CD4-positive, alpha-beta T cell treated with Interferon alpha-2 for 1 hour (primary cell): ENCODE measurements around the gene DENND1C.
A peak's percentile ranks its signal among the peaks of the same experiment; 100 is the strongest.
"Not testable (repeated sequence)": the region's sequence is repeated elsewhere in the genome, so short reads cannot be mapped to it uniquely, and the experiment has no call there.

Experiments used
- DNase-seq, 2 donors: peaks; one replicate each; pipeline ENCODE4 v3.0.0-alpha.2; 2020 to 2022

The DENND1C gene

GRCh38 chr19:6451583-6452222 lies 29.9 kb downstream of the DENND1C start:
- DNase-seq: no peak

GRCh38 chr19:6450166-6450565 lies 31.4 kb downstream of the DENND1C start:
- no peak for DNase-seq

GRCh38 chr19:6448045-6448444 lies 33.5 kb downstream of the DENND1C start:
- no peak for DNase-seq

- no peak for DNase-seq
These were observed 35.1 kb downstream of the DENND1C start for GRCh38 chr19:6446452-6446851.

- DNase-seq: no peak
These were observed 37.6 kb downstream of the DENND1C start for GRCh38 chr19:6443986-6444385.

- no peak for DNase-seq
These were observed 39.4 kb downstream of the DENND1C start for GRCh38 chr19:6442087-6442688.

- no peak for DNase-seq
These were observed 40.7 kb downstream of the DENND1C start for GRCh38 chr19:6440905-6441304.

- no peak for DNase-seq
These were observed 41.8 kb downstream of the DENND1C start for GRCh38 chr19:6439743-6440142.

- DNase-seq: no peak
These were observed 47.9 kb downstream of the DENND1C start, which contains the start of gene SLC25A41 for GRCh38 chr19:6433663-6434062. SLC25A41 (minus strand) TSS chr19:6433763; CDS start chr19:6433693, 70 bp downstream.

GRCh38 chr19:6433165-6433564 lies 48.4 kb downstream of the DENND1C start:
- no peak for DNase-seq

GRCh38 chr19:6431891-6432290 lies 49.7 kb downstream of the DENND1C start:
- no peak for DNase-seq

- DNase-seq: no peak
These were observed 52.0 kb downstream of the DENND1C start for GRCh38 chr19:6429419-6430221.

- DNase-seq: not testable (repeated sequence)
These were observed 52.7 kb downstream of the DENND1C start for GRCh38 chr19:6428692-6429418.

- no peak for DNase-seq
These were observed 54.5 kb downstream of the DENND1C start for GRCh38 chr19:6427131-6427530.

- peak in 1 of 2 donors; percentile 11 for DNase-seq
These were observed 55.6 kb downstream of the DENND1C start for GRCh38 chr19:6425732-6426620.

GRCh38 chr19:6424939-6425731 lies 56.5 kb downstream of the DENND1C start:
- DNase-seq: peak; percentile 100

- DNase-seq: peak in 1 of 2 donors; percentile 32
These were observed 57.2 kb downstream of the DENND1C start, which contains the start of gene KHSRP for GRCh38 chr19:6424195-6424938. KHSRP (minus strand) TSS chr19:6424811; CDS start chr19:6424701, 110 bp downstream.

GRCh38 chr19:6423499-6424194 lies 57.9 kb downstream of the DENND1C start:
- peak in 1 of 2 donors; percentile 26 for DNase-seq
